ENCODE measurements around the gene DEK. TPM values are rescaled to one million over a fixed set of nuclear protein-coding genes. Genes with fewer than 3 reads are reported as not detected.

Gene DEK
- polyA plus RNA-seq, 1 of the 3 experiments (the other 2 are of a cell fraction): 34.2 TPM

- 86% methylated on average over 5 of the region's 5 CpGs for WGBS (ENCODE audit: low lambda C conversion rate)
- H3K36me3 ChIP-seq (replicated peaks in 1 of 2; ENCODE audit: control insufficient read depth in 1 of 2, insufficient read depth in 2 of 2, low read length in 1 of 2): no peaks in the 10 kb centered on the region
- H3K9ac ChIP-seq: no peak overlapping the region
- POLR2A ChIA-PET: no interaction called here
- DNase-seq: no peak
- CTCF ChIA-PET: interaction anchor here (0.7 kb wide), 1 partner anchor 16 kb away, joined by 3 read pairs; no protein-coding TSS in a partner anchor
- H4K20me1 ChIP-seq (ENCODE audit: insufficient read depth): no peaks in the 10 kb centered on the region
- H3K27me3 ChIP-seq (ENCODE audit: insufficient read depth): no peaks in the 10 kb centered on the region
- no peaks in the 10 kb centered on the region for H3K9me2 ChIP-seq
- H3F3A ChIP-seq (replicated peaks; ENCODE audit: insufficient read depth): peaks cover 14% of the 10 kb centered on the region
- H3K4me3 ChIP-seq (ENCODE audit: low read depth in 2 of 2, low read length in 1 of 2): no peak overlapping the region
- H3K27ac ChIP-seq (ENCODE audit: low read depth in 2 of 2, low read length in 1 of 2): no peak overlapping the region
- H3K79me2 ChIP-seq (ENCODE audit: insufficient read depth): no peaks in the 10 kb centered on the region
- H2AFZ ChIP-seq (ENCODE audit: low read depth): no peak overlapping the region
- TF ChIP-seq RAD21 (IDR thresholded peaks at IDR 0.05; ENCODE audit: low read length) (no peak), TAF1 (IDR thresholded peaks at IDR 0.05; ENCODE audit: borderline replicate concordance, low read depth, low read length) (no peak)
- no peak overlapping the region for H3K4me2 ChIP-seq
- H3K9me3 ChIP-seq: no peaks in the 10 kb centered on the region
- peaks cover 0 to 7% of the 10 kb centered on the region in 2 experiments; a peak in 1 of 4 replicates for H3K4me1 ChIP-seq (ENCODE audit: control insufficient read depth in 1 of 2, insufficient read depth in 2 of 2, low read depth in 1 of 2, low read length in 1 of 2)
Measured at GRCh38 chr6:18309046-18309445, 44.7 kb upstream of the DEK start.

GRCh38 chr6:18308070-18308735 is 43.9 kb upstream of the DEK start:
- POLR2A ChIA-PET: no interaction called here
- Histone ChIP-seq H4K20me1 (ENCODE audit: insufficient read depth) (no peaks in the 10 kb centered on the region), H3K9ac (no peak overlapping the region), H2AFZ (ENCODE audit: low read depth) (peak overlapping the region; percentile 48; the same call in 1 of the 2 replicates), H3K4me1 (ENCODE audit: control insufficient read depth in 1 of 2, insufficient read depth in 2 of 2, low read depth in 1 of 2, low read length in 1 of 2) (peaks cover 0 to 7% of the 10 kb centered on the region in 2 experiments; a peak in 1 of 4 replicates), H3K4me2 (peak overlapping the region; percentile 47), H3K79me2 (ENCODE audit: insufficient read depth) (no peaks in the 10 kb centered on the region), H3K9me2 (no peaks in the 10 kb centered on the region), H3F3A (replicated peaks; ENCODE audit: insufficient read depth) (peaks cover 14% of the 10 kb centered on the region), H3K36me3 (replicated peaks in 1 of 2; ENCODE audit: control insufficient read depth in 1 of 2, insufficient read depth in 2 of 2, low read length in 1 of 2) (no peaks in the 10 kb centered on the region), H3K9me3 (no peaks in the 10 kb centered on the region), H3K27ac (ENCODE audit: low read depth in 2 of 2, low read length in 1 of 2) (peak overlapping the region in 1 of 2 experiments; percentile 40; a peak in 2 of 4 replicates), H3K4me3 (ENCODE audit: low read depth in 2 of 2, low read length in 1 of 2) (no peak overlapping the region), H3K27me3 (ENCODE audit: insufficient read depth) (no peaks in the 10 kb centered on the region)
- CTCF ChIA-PET: no interaction called here
- DNase-seq: no peak
- WGBS (ENCODE audit: low lambda C conversion rate): 72% methylated on average over 4 of the region's 4 CpGs
- no peak for TF ChIP-seq USF1 (IDR thresholded peaks at IDR 0.05; ENCODE audit: borderline replicate concordance, low read depth)
- no peak for TF ChIP-seq CHD2 (IDR thresholded peaks at IDR 0.05; ENCODE audit: low read length, partially characterized antibody)
- no peak for TF ChIP-seq CTCF (IDR thresholded peaks at IDR 0.05)
- 0 out of 2 replicates have a peak, but pooled peaks have one; percentile 7 for TF ChIP-seq MAX (IDR thresholded peaks at IDR 0.05; ENCODE audit: low read depth)
- peak; percentile 32; the same call in 1 of the 2 replicates for TF ChIP-seq FOSL2 (IDR thresholded peaks at IDR 0.05; ENCODE audit: borderline replicate concordance, low read depth)
- TF ChIP-seq EZH2phosphoT487 (IDR thresholded peaks at IDR 0.05; ENCODE audit: borderline replicate concordance, low read depth): no peak
- no peak for TF ChIP-seq POLR2AphosphoS5 (IDR thresholded peaks at IDR 0.05; ENCODE audit: low read depth, low read length)
- no peak for TF ChIP-seq GABPA (IDR thresholded peaks at IDR 0.05; ENCODE audit: low read depth)
- peak; percentile 19; the same call in 1 of the 2 replicates for TF ChIP-seq TEAD4 (IDR thresholded peaks at IDR 0.05; ENCODE audit: borderline replicate concordance, insufficient read depth)
- TF ChIP-seq ELF1 (IDR thresholded peaks at IDR 0.05): no peak
- TF ChIP-seq GATA2 (CRISPR knock-in tag; IDR thresholded peaks at IDR 0.05): no peak
- TF ChIP-seq RCOR1 (IDR thresholded peaks at IDR 0.05; ENCODE audit: low read length): no peak
- no peak for TF ChIP-seq RAD21 (IDR thresholded peaks at IDR 0.05; ENCODE audit: low read length)
- TF ChIP-seq PBX3 (IDR thresholded peaks at IDR 0.05): peak; percentile 24; the same call in 1 of the 2 replicates
- no peak for TF ChIP-seq SIN3A (IDR thresholded peaks at IDR 0.05; ENCODE audit: borderline replicate concordance, low read depth, low read length)
- TF ChIP-seq REST (IDR thresholded peaks at IDR 0.05; ENCODE audit: low read depth, low read length): no peak
- 0 out of 2 replicates have a peak, but pooled peaks have one; percentile 12 for TF ChIP-seq JUND (IDR thresholded peaks at IDR 0.05)
- TF ChIP-seq NRF1 (IDR thresholded peaks at IDR 0.05; ENCODE audit: low read depth, low read length): no peak
- no peak for TF ChIP-seq RFX5 (IDR thresholded peaks at IDR 0.05; ENCODE audit: low read length)

All from SK-N-SH (cell line).